AG09309 (cell line): ENCODE measurements around the gene SWAP70.

Source experiments
- DNase-seq: peaks from one replicate; pipeline ENCODE4 v3.0.0-alpha.2; 2010; ENCODE audit warnings: low read depth
- H3K4me3 ChIP-seq: 2 replicates; pipeline ENCODE4 v1.5.1; 2011; ENCODE audit warnings: mild to moderate bottlenecking, low read depth, low read length, moderate library complexity; ENCODE audit not compliant: control insufficient read depth
- CTCF ChIP-seq: IDR thresholded peaks from 2 replicates; pipeline ENCODE4 v1.5.1; 2011; ENCODE audit warnings: mild to moderate bottlenecking, low read depth, low read length, inconsistent platforms; ENCODE audit not compliant: insufficient read depth, control insufficient read depth; ENCODE audit errors: missing control alignments

SWAP70 gene

GRCh38 chr11:9672918-9673317 lies 9.0 kb downstream of the SWAP70 start:
- no peak overlapping the region for H3K4me3 ChIP-seq
- no peak for DNase-seq
- TF ChIP-seq CTCF: no peak

- no peak overlapping the region for H3K4me3 ChIP-seq
- no peak for DNase-seq
Measured at GRCh38 chr11:9675691-9676090, 11.8 kb downstream of the SWAP70 start.

GRCh38 chr11:9677951-9678350 lies 14.1 kb downstream of the SWAP70 start:
- H3K4me3 ChIP-seq: no peak overlapping the region
- DNase-seq: no peak
- TF ChIP-seq CTCF: no peak

More at GRCh38 chr11:9675691-9676090, 11.8 kb downstream of the SWAP70 start:
- no peak for TF ChIP-seq CTCF

GRCh38 chr11:9678576-9678975 lies 14.7 kb downstream of the SWAP70 start:
- H3K4me3 ChIP-seq: no peak overlapping the region
- DNase-seq: no peak
- TF ChIP-seq CTCF: no peak

GRCh38 chr11:9680028-9680427 lies 16.2 kb downstream of the SWAP70 start:
- no peak for DNase-seq
- no peak overlapping the region for H3K4me3 ChIP-seq
- no peak for TF ChIP-seq CTCF

- no peak overlapping the region for H3K4me3 ChIP-seq
- no peak for DNase-seq
Measured at GRCh38 chr11:9681583-9682372, 17.9 kb downstream of the SWAP70 start.

More at GRCh38 chr11:9681583-9682372, 17.9 kb downstream of the SWAP70 start:
- no peak for TF ChIP-seq CTCF
